GM12872 (cell line): ENCODE measurements around the gene TASOR.

Source experiments
- CTCF ChIP-seq: IDR thresholded peaks from 3 replicates; pipeline ENCODE4 v1.5.1; 2011; ENCODE audit warnings: low read depth, mild to moderate bottlenecking, low read length, moderate library complexity; ENCODE audit not compliant: insufficient read depth

TASOR gene

DNA sequence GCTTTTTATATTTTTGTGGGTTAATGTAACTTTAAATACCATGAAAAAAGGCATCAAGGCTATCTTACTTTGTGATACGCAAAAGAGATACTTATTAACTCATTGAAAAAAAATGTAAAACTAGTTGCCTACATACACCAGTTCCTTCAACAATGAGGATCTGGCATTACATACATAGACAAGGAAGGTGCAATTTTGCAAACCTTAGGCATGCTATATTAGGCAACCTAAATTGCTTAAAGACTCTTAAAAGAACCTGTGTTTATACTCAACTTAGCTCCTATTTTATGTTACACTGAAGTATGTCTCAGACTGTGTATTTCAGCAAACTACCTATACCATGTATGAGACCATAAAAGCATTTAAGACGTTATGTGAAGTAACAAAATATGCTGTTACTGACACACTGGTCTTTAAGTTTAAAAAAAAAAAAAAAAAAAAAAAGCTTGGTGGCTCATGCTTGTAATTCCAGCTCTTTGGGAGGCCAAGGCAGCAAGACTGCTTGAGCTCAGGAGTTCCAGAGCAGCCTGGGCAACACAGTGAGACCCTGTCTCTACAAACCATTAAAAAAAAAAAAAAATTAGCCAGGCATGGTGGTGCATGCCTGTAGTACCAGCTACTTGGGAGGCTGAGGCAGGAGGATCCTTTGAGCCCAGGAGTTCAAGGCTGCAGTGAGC is 9.1 kb downstream of the TASOR start:
- TF ChIP-seq CTCF = no peak

- no peak for TF ChIP-seq CTCF
Measured at GRCh38 chr3:56667973-56668579, 15.0 kb downstream of the TASOR start.

DNA sequence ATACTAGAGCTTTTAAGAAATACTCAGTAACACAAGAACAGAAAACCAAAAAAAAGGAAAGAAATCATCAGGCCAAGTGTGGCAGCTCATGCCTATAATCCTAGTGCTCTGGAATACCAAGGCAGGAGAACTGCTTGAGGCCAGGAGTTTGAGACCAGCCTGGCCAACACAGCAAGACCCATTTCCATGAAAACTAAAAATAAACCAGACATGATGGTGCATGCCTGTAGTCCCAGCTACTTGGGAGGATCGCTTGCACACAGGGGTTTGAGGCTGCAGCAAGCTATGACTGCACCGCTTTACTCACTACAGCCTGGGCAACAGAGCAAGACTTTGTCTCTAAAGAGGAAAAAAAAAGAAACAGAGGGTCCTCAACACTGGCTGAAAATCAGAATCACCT is 18.2 kb downstream of the TASOR start:
- no peak for TF ChIP-seq CTCF

DNA sequence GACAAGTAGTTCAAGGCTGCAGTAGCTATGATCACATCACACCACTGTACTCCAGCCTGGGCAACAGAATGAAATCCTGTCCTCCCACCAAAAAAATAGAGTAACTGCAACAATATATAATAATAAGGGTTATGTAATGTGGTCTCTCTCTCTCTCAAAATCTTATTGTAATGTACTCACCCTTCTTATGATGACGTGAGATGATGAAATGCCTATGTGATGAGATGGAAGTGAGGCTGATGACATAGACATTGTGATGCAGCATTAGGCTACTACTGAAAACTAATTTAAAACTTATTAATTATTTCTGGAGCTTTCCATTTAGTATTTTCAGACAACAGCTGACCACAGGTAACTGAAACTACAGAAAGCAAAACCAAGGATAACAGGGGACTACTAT is 27.4 kb downstream of the TASOR start:
- TF ChIP-seq CTCF = no peak

DNA sequence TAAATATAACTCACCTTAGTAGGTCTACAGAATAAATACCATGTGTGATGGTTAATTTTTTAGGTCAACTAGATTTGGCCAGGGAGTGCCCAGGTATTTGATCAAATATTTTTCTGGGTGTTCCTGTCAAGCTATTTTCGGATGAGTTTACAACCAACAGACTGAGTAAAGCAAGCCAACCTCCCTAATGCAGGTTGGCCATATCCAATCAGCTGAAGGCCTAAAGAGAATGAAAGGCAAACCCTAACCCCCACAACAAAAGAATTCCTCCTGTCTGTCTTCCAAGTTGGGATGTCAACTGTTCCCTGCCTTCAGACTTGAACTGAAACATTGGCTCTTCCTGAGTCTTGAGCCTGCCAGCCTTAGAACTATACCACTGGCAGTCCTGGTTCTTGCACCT is 28.6 kb downstream of the TASOR start:
- TF ChIP-seq CTCF = no peak

DNA sequence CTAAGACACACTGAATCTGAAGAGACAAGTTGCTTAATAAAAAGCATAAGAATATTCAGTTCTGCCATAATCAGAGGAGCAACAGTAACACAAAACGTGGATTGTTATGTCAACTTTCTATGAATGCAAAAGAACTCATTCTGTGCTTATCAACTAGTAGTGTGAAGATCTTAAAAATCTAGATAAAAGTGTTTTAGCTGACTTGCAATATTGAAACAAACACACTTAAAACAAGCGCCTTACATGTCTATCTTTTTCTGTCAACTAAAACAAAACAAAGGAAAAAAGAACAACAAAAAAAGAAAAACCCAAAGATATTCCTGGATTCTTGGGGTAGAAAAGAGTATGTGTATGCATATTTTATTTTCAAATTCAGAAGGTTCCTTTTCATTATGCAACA is 37.7 kb downstream of the TASOR start:
- no peak for TF ChIP-seq CTCF

GRCh38 chr3:56633602-56634535 is 49.2 kb downstream of the TASOR start:
- TF ChIP-seq CTCF = no peak
